NCI-H146 treated with DMSO at 0.1 percent for 48 hours (cell line): Measurements from ENCODE around the gene THAP5.
"Not testable (repeated sequence)": the region's sequence is repeated elsewhere in the genome, so short reads cannot be mapped to it uniquely, and the experiment has no call there.

ENCODE experiments used
- DNase-seq: peaks from one replicate; lab custom pipeline; 2025; ENCODE audit not compliant: unreplicated experiment; lab: John Stamatoyannopoulos, UW

The THAP5 gene

DNA sequence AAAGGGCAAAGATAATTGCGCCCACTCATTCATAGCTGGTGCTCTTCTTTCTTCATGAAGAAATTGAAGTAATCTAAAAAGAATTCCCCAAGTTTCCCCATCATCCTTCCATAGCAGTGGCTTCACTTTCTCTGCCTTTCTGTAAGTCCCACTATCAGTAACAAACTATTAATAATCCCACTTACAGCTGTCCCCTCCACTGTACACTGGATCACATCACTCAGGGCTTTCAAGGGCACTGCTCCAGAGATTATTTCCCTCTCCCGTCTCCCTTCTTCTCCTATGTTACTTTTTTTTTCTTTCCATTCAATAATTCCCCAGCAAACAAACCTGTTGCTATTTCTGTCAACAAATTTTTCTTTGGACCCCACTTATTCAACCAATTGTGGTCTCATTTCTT lies 16.3 kb upstream of the THAP5 start:
- DNase-seq: no peak

DNA sequence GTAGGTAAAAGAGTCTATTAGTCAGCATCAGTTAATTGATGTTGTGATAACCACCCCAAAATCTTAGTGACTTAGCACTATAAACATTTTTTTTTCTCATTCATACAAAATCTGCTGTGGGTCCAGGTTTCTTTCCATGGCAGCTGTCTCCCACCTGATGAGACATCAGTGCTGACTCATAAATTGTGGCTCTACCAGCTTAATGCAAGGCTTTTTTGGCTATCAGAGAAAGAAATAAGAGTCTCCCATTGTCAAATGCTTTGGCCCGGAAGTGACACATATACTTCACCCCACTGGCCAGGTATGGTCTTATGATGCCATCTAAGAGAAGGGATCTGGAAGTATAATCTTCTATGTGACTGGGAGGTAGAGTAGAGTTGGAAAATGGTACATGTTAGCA lies 14.7 kb upstream of the THAP5 start:
- DNase-seq: no peak

GRCh38 chr7:108581655-108582491 lies 12.4 kb upstream of the THAP5 start:
- DNase-seq: no peak

DNA sequence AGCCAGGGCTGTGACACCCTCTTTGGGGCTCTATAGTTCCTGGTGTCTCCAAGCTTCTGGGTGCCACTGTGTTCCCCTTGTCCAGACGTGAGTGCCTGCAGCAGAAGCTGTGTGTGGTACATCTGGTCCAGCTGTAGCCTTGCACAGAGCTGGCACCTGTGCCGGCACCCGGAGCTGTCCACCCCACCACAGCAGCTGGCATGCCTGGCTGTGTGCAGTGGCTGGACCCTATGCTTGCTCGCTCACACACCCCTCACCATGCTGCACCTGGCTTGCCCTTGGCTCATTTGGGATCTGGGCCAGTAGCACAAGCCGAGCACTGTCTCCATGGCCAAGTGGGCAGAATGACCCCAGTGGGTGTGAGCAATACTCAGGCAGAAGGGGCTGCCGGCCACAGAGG lies 10.8 kb upstream of the THAP5 start:
- no peak for DNase-seq

DNA sequence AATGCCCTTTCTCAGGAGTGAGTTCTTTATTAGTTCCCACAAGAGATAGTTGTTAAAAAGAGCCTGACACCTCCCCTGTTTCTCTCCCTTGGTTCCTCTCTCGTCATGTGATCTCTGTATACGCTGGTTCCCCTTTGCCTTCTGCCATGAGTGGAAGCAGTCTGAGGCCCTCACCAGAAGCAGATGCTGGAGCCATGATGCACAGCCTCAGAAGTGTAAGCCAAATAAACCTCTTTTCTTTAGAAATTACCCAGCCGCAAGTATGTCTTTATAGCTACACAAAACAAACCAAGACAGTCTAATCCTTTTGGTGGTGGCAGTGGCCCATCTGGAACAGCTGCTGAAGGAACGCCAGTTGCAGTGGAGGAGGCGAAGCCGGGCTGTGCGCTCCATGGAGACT lies 9.4 kb upstream of the THAP5 start:
- DNase-seq: no peak

GRCh38 chr7:108576116-108576515 lies 6.6 kb upstream of the THAP5 start:
- DNase-seq: no peak

DNA sequence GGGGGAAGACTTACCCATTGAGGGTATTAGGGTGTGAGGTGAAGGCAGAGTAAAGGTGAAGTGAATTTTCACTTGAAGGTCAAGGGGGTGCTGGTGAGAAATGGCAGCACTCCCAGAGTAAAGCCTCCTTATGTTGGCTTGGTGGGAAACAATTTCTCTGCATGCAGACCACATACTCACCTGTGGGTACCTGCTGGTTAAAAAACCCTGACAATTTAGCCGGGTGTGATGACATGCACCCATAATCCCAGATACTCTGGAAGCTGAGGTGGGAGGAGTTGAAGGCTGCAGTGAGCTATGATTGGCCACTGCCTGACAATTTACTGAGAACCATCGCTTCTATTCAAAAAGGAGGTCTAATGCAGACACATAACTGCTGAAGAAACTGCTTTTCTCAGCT lies 5.7 kb upstream of the THAP5 start:
- DNase-seq: no peak

DNA sequence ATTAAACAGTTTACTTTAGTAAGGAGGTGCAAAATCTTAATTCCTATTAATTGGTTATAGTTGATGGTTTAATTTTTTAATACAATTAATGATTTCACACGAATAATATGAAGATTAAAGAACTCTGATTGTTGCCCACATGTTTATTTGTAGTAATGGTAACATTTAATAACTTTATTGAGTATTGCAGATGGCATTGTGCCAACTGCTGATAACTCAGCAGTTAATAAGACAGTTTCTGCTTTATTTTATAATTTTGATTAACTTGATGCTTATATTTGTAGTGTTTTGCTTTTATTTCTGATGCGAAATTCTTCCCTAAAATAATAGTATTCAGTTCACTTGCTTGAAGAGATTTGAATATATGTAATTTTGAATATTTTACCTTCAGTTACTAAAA lies 3.0 kb upstream of the THAP5 start:
- DNase-seq: no peak

DNA sequence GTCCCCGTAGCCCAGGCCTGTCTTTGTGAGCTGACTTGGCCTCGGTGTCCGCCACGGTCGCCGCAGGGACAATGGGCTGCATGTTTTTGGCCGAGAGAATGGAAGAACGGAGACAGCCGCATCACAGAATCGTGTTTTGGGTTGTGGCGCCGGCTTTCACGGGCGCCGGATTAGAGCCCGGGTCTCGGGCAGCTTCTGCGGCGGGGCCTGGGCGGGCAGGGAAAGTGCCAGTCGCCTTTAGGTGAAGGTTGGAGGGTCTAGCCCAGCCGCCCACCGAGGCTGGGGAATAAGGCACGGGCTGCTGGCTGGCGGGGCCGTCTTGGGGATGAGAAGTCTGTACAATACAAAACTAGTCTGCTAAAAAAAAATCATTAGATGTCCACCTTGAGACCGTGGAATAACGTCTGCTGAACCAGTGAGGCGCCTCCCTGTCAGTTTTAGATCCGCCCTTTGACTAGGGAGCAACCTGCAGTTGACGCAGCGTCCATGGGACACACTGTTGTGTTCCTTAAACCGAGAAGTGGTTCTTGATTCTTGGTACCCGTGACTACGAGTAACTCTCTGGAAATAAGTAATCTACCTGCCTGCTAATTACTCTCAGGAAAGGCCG lies 745 bp upstream of the THAP5 start:
- peak; percentile 13 for DNase-seq

- no peak for DNase-seq
These were observed 615 bp downstream of the THAP5 start for GRCh38 chr7:108568801-108569380.

DNA sequence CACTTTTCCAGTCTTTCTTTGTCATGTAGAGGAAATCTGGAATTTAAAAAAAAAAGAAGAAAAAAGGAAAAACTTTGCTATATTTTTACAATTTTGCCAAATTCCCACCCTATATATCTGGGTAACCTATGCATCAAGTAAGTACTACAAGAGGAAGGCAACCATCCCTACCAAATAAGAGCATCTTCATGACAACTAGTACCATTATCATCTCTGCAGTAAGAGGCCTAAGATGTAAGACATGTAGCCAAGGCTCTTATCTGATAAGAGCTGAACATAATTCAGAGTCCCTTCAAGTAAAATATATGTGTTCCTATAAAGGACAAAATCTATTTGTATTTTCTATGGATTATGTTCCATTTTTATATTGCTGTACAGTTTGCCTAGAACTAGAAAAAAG lies 3.5 kb downstream of the THAP5 start:
- DNase-seq: no peak

DNA sequence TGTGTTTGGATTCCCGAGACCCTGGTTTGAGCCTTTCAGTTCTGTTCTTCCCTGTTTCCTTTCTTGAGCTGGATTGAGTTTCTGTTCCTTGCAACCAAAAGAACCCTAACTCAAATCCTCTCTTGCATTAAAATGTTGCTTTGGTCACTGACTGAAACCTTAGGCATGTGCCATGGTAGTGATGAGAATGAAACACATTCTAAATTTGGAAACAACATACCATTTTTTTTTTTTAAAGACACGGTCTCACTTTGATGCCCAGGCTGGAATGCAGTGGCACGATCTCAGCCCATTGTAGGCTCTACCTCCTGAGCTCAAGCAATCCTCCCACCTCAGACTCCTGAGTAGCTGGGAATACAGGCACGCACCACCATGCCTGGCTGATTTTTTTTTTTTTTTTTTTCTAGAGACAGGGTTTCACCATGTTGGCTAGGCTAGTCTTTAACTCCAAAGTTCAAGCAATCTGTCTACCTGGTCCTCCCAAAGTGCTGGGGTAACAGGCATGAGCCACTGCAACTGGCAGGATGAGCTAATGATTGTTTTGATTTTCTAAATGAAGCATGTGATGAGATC lies 8.4 kb downstream of the THAP5 start:
- DNase-seq: no peak

DNA sequence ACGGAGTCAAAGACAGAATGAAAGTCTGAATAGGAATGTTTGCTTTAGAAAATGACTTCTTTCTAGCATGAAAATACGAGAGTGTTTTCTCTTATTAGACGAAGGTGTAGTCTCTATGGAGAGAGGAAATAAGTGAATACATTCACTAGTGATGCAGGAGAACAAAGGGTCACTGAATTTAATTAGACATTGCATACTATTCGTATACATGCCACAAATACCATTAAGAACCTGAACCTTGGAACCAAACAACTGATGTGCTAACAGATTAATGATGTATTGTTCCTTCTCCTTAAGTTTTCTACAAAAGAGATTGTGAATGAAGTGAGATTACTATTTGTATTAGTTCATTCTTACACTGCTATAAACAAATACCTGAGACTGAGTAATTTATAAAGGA lies 10.3 kb downstream of the THAP5 start:
- DNase-seq: no peak

- DNase-seq: no peak
These were observed 11.9 kb downstream of the THAP5 start for GRCh38 chr7:108557617-108558016.

- DNase-seq: no peak
These were observed 12.3 kb downstream of the THAP5 start for GRCh38 chr7:108557191-108557590.

DNA sequence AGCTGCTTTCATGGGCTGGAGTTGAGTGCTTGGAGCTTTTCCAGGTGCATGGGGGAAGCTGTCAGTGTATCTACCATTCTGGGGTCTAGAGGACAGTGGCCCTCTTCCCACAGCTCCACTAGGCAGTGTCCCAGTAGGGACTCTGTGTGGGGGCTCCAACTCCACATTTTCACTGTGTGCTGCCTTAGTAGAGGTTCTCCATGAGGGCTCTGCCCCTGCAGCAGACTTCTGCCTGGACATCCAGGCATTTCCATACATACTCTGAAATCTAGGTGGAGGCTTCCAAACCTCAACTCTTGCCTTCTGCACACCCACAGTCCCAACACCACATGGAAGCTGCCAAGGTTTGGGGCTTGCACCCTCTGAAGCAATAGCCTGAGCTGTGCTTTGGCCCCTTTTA lies 12.8 kb downstream of the THAP5 start:
- not testable (repeated sequence) for DNase-seq

DNA sequence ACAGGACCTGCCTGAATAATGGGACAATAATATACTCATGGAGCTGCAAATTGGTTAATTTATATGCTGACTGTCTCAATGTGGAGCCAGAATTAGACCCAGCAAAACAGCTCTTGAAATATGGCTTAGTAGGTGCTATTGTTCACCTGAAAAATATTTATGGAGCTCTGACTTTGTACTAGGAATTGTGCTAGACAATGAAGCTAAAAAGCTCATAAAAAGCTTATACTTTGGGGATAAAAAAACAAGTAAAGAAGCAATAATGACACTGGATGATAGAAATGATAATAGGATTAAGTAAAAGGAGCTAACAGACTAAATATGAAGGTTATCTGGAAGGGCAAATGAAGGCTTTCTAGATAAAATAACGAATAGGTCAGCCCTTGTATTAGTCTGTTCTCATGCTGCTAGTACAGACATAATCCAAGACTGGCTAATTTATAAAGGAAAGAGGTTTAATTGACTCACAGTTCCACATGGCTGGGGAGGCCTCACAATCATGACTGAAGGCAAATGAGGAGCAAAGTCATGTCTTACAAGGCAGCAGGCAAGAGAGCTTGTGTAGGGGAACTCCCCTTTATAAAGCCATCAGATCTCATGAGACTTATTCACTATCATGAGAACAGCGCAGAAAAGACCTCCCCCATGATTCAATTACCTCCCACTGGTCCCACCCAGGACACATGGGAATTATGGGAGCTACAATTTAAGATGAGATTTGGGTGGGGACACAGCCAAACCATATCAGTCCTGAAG lies 21.2 kb downstream of the THAP5 start:
- DNase-seq: not testable (repeated sequence)

- DNase-seq: no peak
These were observed 28.0 kb downstream of the THAP5 start for GRCh38 chr7:108541478-108541877.

DNA sequence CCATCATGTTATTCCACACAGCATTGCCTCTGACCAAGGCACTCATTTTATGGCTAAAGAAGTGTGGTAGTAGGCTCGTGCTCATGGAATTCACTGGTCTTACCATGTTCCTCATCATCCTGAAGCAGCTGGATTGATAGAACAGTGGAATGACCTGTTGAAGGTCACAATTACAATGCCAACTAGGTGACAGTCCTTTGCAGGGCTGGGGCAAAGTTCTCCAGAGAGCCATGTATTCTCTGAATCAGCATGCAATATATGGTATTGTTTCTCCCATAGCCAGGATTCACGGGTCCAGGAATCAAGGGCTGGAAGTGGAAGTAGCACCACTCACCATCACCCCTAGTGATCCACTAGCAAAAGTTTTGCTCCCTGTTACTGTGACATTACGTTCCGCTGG lies 30.8 kb downstream of the THAP5 start:
- DNase-seq: not testable (repeated sequence)

DNA sequence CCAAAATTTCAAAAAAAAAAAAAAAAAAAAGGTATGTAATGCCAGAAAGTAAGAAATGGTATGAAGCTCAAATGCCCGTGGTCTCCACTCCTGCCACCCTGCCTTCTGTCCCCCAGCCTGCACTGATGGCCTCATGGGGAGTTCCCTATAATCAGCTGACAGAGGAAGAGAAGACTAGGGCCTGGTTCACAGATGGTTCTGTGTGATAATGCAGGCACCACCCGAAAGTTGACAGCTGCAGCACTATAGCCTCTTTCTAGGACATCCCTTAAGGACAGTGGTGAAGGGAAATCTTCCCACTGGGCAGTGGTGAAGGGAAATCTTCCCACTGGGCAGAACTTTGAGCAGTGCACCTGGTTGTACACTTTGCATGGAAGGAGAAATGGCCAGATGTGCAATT lies 31.3 kb downstream of the THAP5 start:
- DNase-seq: not testable (repeated sequence)

GRCh38 chr7:108537229-108537628 lies 32.3 kb downstream of the THAP5 start:
- no peak for DNase-seq
